SK-N-SH (cell line): ENCODE data around the gene LDB2. TPM values are rescaled to one million over a fixed set of nuclear protein-coding genes. Genes with fewer than 3 reads are reported as not detected.

Source experiments
- CTCF ChIA-PET: fragments of 300-600, 350-600 bp; formaldehyde crosslinking; extraction: SDS; loops from one replicate; lab custom pipeline; 2021; lab: Yijun Ruan, JAX
- POLR2A ChIA-PET: fragments of 350-600 bp; sonication (Branson Sonifier 250); formaldehyde crosslinking; extraction: SDS; loops from one replicate; lab custom pipeline; 2020; ENCODE audit warnings: antibody characterized with exemption, inconsistent platforms; lab: Yijun Ruan, JAX
- DNase-seq: peaks from one replicate; pipeline ENCODE4 v3.0.0; 2012
- H2AFZ ChIP-seq: fragments of 200-600 bp; sonication (generic); 2 replicates; pipeline ENCODE4 v1.8.1; 2016; ENCODE audit warnings: antibody characterized with exemption, mild to moderate bottlenecking, low read depth
- H3F3A ChIP-seq: fragments of 200-600 bp; sonication (generic); replicated peaks from 2 replicates; pipeline ENCODE3; 2016; ENCODE audit warnings: antibody characterized with exemption, mild to moderate bottlenecking; ENCODE audit not compliant: insufficient read depth
- H3K27ac ChIP-seq, 2 experiments: fragments of 200-500 bp in 1 of 2; fragments of 200-600 bp in 1 of 2; sonication (Bioruptor generic) in 1 of 2; sonication (generic), shearing (Covaris generic) in 1 of 2; 2 replicates each; pipeline versions ENCODE4 v1.5.1 to v1.6.1; 2014 to 2016; ENCODE audit warnings: low read depth in 2 of 2, inconsistent platforms in 1 of 2, low read length in 1 of 2, mild to moderate bottlenecking in 1 of 2, mixed read lengths in 1 of 2
- H3K27me3 ChIP-seq: fragments of 200-600 bp; sonication (generic), shearing (Covaris generic); 2 replicates; pipeline ENCODE4 v1.6.1; 2016; ENCODE audit warnings: mixed run types; ENCODE audit not compliant: insufficient read depth
- H3K36me3 ChIP-seq, 2 experiments: fragments of 200-500 bp in 1 of 2; fragments of 200-600 bp in 1 of 2; sonication (Bioruptor generic) in 1 of 2; sonication (generic) in 1 of 2; replicated peaks in 1 of 2; 2 replicates each; pipeline versions ENCODE3 to v1.5.1; 2014 to 2016; ENCODE audit warnings: low read length in 1 of 2, mild to moderate bottlenecking in 1 of 2; ENCODE audit not compliant: insufficient read depth in 2 of 2, control insufficient read depth in 1 of 2
- H3K4me1 ChIP-seq, 2 experiments: fragments of 200-500 bp in 1 of 2; fragments of 200-600 bp in 1 of 2; sonication (Bioruptor generic) in 1 of 2; sonication (generic), shearing (Covaris generic) in 1 of 2; 2 replicates each; pipeline versions ENCODE4 v1.5.1 to v1.6.1; 2014 to 2016; ENCODE audit warnings: low read depth in 1 of 2, low read length in 1 of 2, mixed run types in 1 of 2; ENCODE audit not compliant: insufficient read depth in 2 of 2, control insufficient read depth in 1 of 2
- H3K4me2 ChIP-seq: fragments of 200-600 bp; sonication (generic), shearing (Covaris generic); 2 replicates; pipeline ENCODE4 v1.6.1; 2017; ENCODE audit warnings: mixed run types
- H3K4me3 ChIP-seq, 2 experiments: fragments of 200-500 bp in 1 of 2; fragments of 200-600 bp in 1 of 2; sonication (Bioruptor generic) in 1 of 2; sonication (generic), shearing (Covaris generic) in 1 of 2; 2 replicates each; pipeline versions ENCODE4 v1.5.1 to v1.8.1; 2014 to 2016; ENCODE audit warnings: low read depth in 2 of 2, inconsistent platforms in 1 of 2, low read length in 1 of 2, mild to moderate bottlenecking in 1 of 2, mixed read lengths in 1 of 2, moderate library complexity in 1 of 2
- H3K79me2 ChIP-seq: fragments of 200-600 bp; sonication (generic); 2 replicates; pipeline ENCODE4 v1.8.1; 2017; ENCODE audit warnings: mild to moderate bottlenecking; ENCODE audit not compliant: insufficient read depth
- H3K9ac ChIP-seq: fragments of 200-600 bp; sonication (generic); 2 replicates; pipeline ENCODE4 v1.6.1; 2017; ENCODE audit warnings: mixed run types
- H3K9me2 ChIP-seq: fragments of 200-600 bp; sonication (generic); 2 replicates; pipeline ENCODE4 v1.6.1; 2017; ENCODE audit warnings: mixed run types
- H3K9me3 ChIP-seq: fragments of 200-600 bp; sonication (generic); 2 replicates; pipeline ENCODE4 v1.6.1; 2017; ENCODE audit warnings: mixed run types, mild to moderate bottlenecking, moderate library complexity
- H4K20me1 ChIP-seq: fragments of 200-600 bp; sonication (generic); 2 replicates; pipeline ENCODE4 v1.6.1; 2017; ENCODE audit warnings: mild to moderate bottlenecking, mixed run types; ENCODE audit not compliant: insufficient read depth
- CHD2 ChIP-seq: fragments of 150-350 bp; IDR thresholded peaks from 2 replicates; pipeline ENCODE4 v1.6.1; 2018; ENCODE audit warnings: low read length; ENCODE audit not compliant: partially characterized antibody
- CTCF ChIP-seq: fragments of 200-600 bp; sonication (generic); IDR thresholded peaks from 2 replicates; pipeline ENCODE4 v1.6.1; 2017; ENCODE audit warnings: antibody characterized with exemption, mild to moderate bottlenecking, moderate library complexity
- EP300 ChIP-seq, 2 experiments: IDR thresholded peaks; 2 replicates each; pipeline versions ENCODE4 v1.4.0 to v1.6.1; 2012; ENCODE audit warnings: borderline replicate concordance in 1 of 2, low read depth in 1 of 2, low read length in 1 of 2
- EZH2phosphoT487 ChIP-seq: fragments of 200-600 bp; sonication (generic); IDR thresholded peaks from 2 replicates; pipeline ENCODE4 v1.6.1; 2017; ENCODE audit warnings: low read depth, mixed run types, mild to moderate bottlenecking, antibody characterized with exemption, moderate library complexity, borderline replicate concordance
- FOSL2 ChIP-seq: IDR thresholded peaks from 2 replicates; pipeline ENCODE4 v1.4.0; 2012; ENCODE audit warnings: low read depth, mild to moderate bottlenecking, moderate library complexity, borderline replicate concordance
- GATA2 ChIP-seq: sonication (generic); formaldehyde crosslinking; IDR thresholded peaks from 2 replicates; pipeline ENCODE4 v1.5.0; 2020; ENCODE audit warnings: mild to moderate bottlenecking, missing genetic modification reagents
- MXI1 ChIP-seq: IDR thresholded peaks from 2 replicates; pipeline ENCODE4 v1.6.1; 2012; ENCODE audit warnings: mild to moderate bottlenecking, low read depth, low read length, improper control_type of control experiment
- NFIC ChIP-seq: IDR thresholded peaks from 2 replicates; pipeline ENCODE4 v1.4.0; 2012; ENCODE audit warnings: borderline replicate concordance
- NRF1 ChIP-seq: IDR thresholded peaks from 2 replicates; pipeline ENCODE4 v1.6.1; 2012; ENCODE audit warnings: low read depth, mild to moderate bottlenecking, low read length
- POLR2AphosphoS5 ChIP-seq: IDR thresholded peaks from 2 replicates; pipeline ENCODE4 v1.6.1; 2012; ENCODE audit warnings: low read depth, low read length
- RAD21 ChIP-seq: IDR thresholded peaks from 2 replicates; pipeline ENCODE4 v1.6.1; 2012; ENCODE audit warnings: mild to moderate bottlenecking, low read length
- RCOR1 ChIP-seq: fragments of 150-350 bp; IDR thresholded peaks from 2 replicates; pipeline ENCODE4 v1.6.1; 2017; ENCODE audit warnings: antibody characterized with exemption, low read length
- REST ChIP-seq: IDR thresholded peaks from 2 replicates; pipeline ENCODE4 v1.6.1; 2012; ENCODE audit warnings: mild to moderate bottlenecking, low read depth, low read length, moderate library complexity
- RFX5 ChIP-seq: IDR thresholded peaks from 2 replicates; pipeline ENCODE4 v1.6.1; 2012; ENCODE audit warnings: mild to moderate bottlenecking, improper control_type of control experiment, low read length
- TAF1 ChIP-seq: IDR thresholded peaks from 2 replicates; pipeline ENCODE4 v1.6.1; 2012; ENCODE audit warnings: low read depth, mild to moderate bottlenecking, low read length, moderate library complexity, borderline replicate concordance
- TEAD4 ChIP-seq: IDR thresholded peaks from 2 replicates; pipeline ENCODE4 v1.4.0; 2012; ENCODE audit warnings: mild to moderate bottlenecking, borderline replicate concordance; ENCODE audit not compliant: insufficient read depth
- USF1 ChIP-seq: IDR thresholded peaks from 2 replicates; pipeline ENCODE4 v1.4.0; 2012; ENCODE audit warnings: low read depth, borderline replicate concordance
- USF2 ChIP-seq: fragments of 150-350 bp; IDR thresholded peaks from 2 replicates; pipeline ENCODE4 v1.6.1; 2017; ENCODE audit warnings: antibody characterized with exemption, low read length, low read depth, borderline replicate concordance
- ZBTB33 ChIP-seq: IDR thresholded peaks from 2 replicates; pipeline ENCODE4 v1.4.0; 2012; ENCODE audit warnings: low read depth, borderline replicate concordance
- WGBS: methylation state at CpG from one replicate; pipeline ENCODE4 v1.1.6; 2017; ENCODE audit warnings: low lambda C conversion rate; 5-methylcytosine and 5-hydroxymethylcytosine counted together
- polyA plus RNA-seq, 3 experiments: library from polyadenylated mRNA; depleted of rRNA; stranded (reverse); fragments of >200 nt; gene quantifications; 2 replicates each; pipeline ENCODE4 v1.2.3, GENCODE V29; 2012

The LDB2 gene
- polyA plus RNA-seq, 1 of the 3 experiments (the other 2 are of a cell fraction) = 11.0 TPM

GRCh38 chr4:16739997-16740624 lies 158.3 kb downstream of the LDB2 start:
- Histone ChIP-seq H3K4me2 (no peak overlapping the region), H2AFZ (no peak overlapping the region), H3K27ac (no peak overlapping the region), H3K4me3 (no peak overlapping the region), H3K36me3 (peaks cover 0 to 5% of the 10 kb centered on the region in 2 experiments), H3K9me2 (no peaks in the 10 kb centered on the region), H3F3A (peaks cover 4% of the 10 kb centered on the region), H4K20me1 (no peaks in the 10 kb centered on the region), H3K27me3 (no peaks in the 10 kb centered on the region), H3K79me2 (no peaks in the 10 kb centered on the region), H3K4me1 (peaks cover 2% of the 10 kb centered on the region in 2 experiments; a peak in 2 of 4 replicates), H3K9ac (no peak overlapping the region), H3K9me3 (no peaks in the 10 kb centered on the region)
- POLR2A ChIA-PET = no interaction called here
- TF ChIP-seq USF1 = no peak
- no peak for TF ChIP-seq ZBTB33
- no peak for TF ChIP-seq REST
- no peak for TF ChIP-seq NRF1
- no peak for TF ChIP-seq EP300 (IDR thresholded peaks at IDR 0.05; ENCODE audit: borderline replicate concordance in 1 of 2, low read depth in 1 of 2, low read length in 1 of 2)
- TF ChIP-seq GATA2 = no peak
- no peak for TF ChIP-seq RFX5
- no peak for TF ChIP-seq RCOR1
- TF ChIP-seq RAD21 = no peak
- no peak for TF ChIP-seq EZH2phosphoT487
- no peak for TF ChIP-seq TAF1
- TF ChIP-seq CHD2 = no peak
- TF ChIP-seq USF2 = no peak
- TF ChIP-seq MXI1 = no peak
- no peak for TF ChIP-seq FOSL2
- no peak for TF ChIP-seq NFIC
- TF ChIP-seq CTCF = no peak
- no peak for TF ChIP-seq POLR2AphosphoS5
- TF ChIP-seq TEAD4 = no peak
- no peak for DNase-seq
- CTCF ChIA-PET = no interaction called here
- WGBS = 83% methylated on average over 8 of the region's 8 CpGs
